A673 (cell line): ENCODE results near the gene GJB6. TPM values are rescaled to one million over a fixed set of nuclear protein-coding genes. Genes with fewer than 3 reads are reported as not detected.
A peak's percentile ranks its signal among the peaks of the same experiment; 100 is the strongest.

ENCODE experiments used
- BruUV-seq: library from RNA; stranded (reverse); fragments of 400-500 nt; replicated peaks from 2 replicates; lab custom pipeline; 2021; lab: Mats Ljungman, UMichigan
- CTCF ChIA-PET: fragments of 300-600 bp; sonication (Branson Sonifier 250); formaldehyde crosslinking; loops from one replicate; lab custom pipeline; 2022; ENCODE audit warnings: antibody characterized with exemption; lab: Charles Lee
- POLR2A ChIA-PET: fragments of 300-600 bp; sonication (Branson Sonifier 250); formaldehyde crosslinking; loops from one replicate; lab custom pipeline; 2022; ENCODE audit warnings: antibody characterized with exemption; ENCODE audit not compliant: low non-redundant PET; lab: Charles Lee
- DNase-seq: peaks from one replicate; pipeline ENCODE4 v3.0.0-alpha.2; 2015; ENCODE audit warnings: low spot score
- H3K27ac ChIP-seq: fragments of 200-600 bp; sonication (generic); 2 replicates; pipeline ENCODE4 v1.5.1; 2016; ENCODE audit warnings: mixed run types, low read depth, mild to moderate bottlenecking, mixed read lengths, antibody characterized with exemption, low read length; ENCODE audit not compliant: poor library complexity, severe bottlenecking
- H3K27me3 ChIP-seq: fragments of 200-600 bp; sonication (generic); replicated peaks from 2 replicates; pipeline ENCODE4 v1.6.1; 2017; ENCODE audit warnings: mixed run types, low read depth, mild to moderate bottlenecking, mixed read lengths, antibody characterized with exemption, low read length; ENCODE audit not compliant: insufficient read depth, poor library complexity
- H3K36me3 ChIP-seq: fragments of 200-600 bp; sonication (generic); 2 replicates; pipeline ENCODE4 v1.6.1; 2016; ENCODE audit warnings: mixed run types, mild to moderate bottlenecking, mixed read lengths, antibody characterized with exemption, low read length; ENCODE audit not compliant: insufficient read depth, poor library complexity, severe bottlenecking
- H3K4me1 ChIP-seq: fragments of 200-600 bp; sonication (generic); 2 replicates; pipeline ENCODE4 v1.6.1; 2017; ENCODE audit warnings: mixed run types, mild to moderate bottlenecking, mixed read lengths, antibody characterized with exemption, low read length; ENCODE audit not compliant: insufficient read depth, poor library complexity, severe bottlenecking
- H3K4me3 ChIP-seq: fragments of 200-600 bp; sonication (generic); 2 replicates; pipeline ENCODE4 v1.5.1; 2016; ENCODE audit warnings: low read depth, mixed run types, mild to moderate bottlenecking, mixed read lengths, low read length; ENCODE audit not compliant: poor library complexity, severe bottlenecking
- H3K9me3 ChIP-seq: fragments of 200-600 bp; sonication (generic); 2 replicates; pipeline ENCODE4 v1.6.1; 2016; ENCODE audit warnings: mixed run types, low read depth, mild to moderate bottlenecking, mixed read lengths, antibody characterized with exemption, low read length; ENCODE audit not compliant: poor library complexity, severe bottlenecking
- CTCF ChIP-seq: fragments of 300-800, 200-600 bp; sonication (generic); conservative IDR thresholded peaks from 2 replicates; pipeline ENCODE4 v1.5.1; 2017; ENCODE audit warnings: low read depth, mild to moderate bottlenecking, antibody characterized with exemption, low read length, moderate library complexity, mixed read lengths
- EZH2 ChIP-seq: fragments of 200-600 bp; sonication (generic); IDR thresholded peaks from 2 replicates; pipeline ENCODE4 v1.6.1; 2017; ENCODE audit warnings: borderline replicate concordance, low read depth, mild to moderate bottlenecking, mixed read lengths, antibody characterized with exemption, low read length; ENCODE audit not compliant: poor library complexity, severe bottlenecking
- intact Hi-C: fragments of 100-400 bp; cut with micrococcal nuclease; formaldehyde crosslinking; loops from one replicate; pipeline ENCODE4 v1.10.0; 2022; ENCODE audit not compliant: unreplicated experiment
- total RNA-seq: library from RNA; stranded (reverse); gene quantifications from 2 replicates; pipeline ENCODE4 v1.2.3, GENCODE V29; 2021

Gene GJB6
- total RNA-seq, 1 experiment from 2014 or later: not detected

- H3K27ac ChIP-seq: no peak within 1 kb of the TSS
- H3K4me3 ChIP-seq: peak within 1 kb of the TSS; percentile 54
- no TSS peak for BruUV-seq
- no peak for DNase-seq
- H3K36me3 ChIP-seq: no peaks in the 10 kb centered on the region
- TF ChIP-seq EZH2: no peak
- TF ChIP-seq CTCF: no peak
- peaks cover 12% of the 10 kb centered on the region for H3K4me1 ChIP-seq
- peaks cover 66% of the 10 kb centered on the region for H3K27me3 ChIP-seq
- POLR2A ChIA-PET: no interaction called here
- intact Hi-C loops: no loop called here
- CTCF ChIA-PET: no interaction called here
- H3K9me3 ChIP-seq: no peaks in the 10 kb centered on the region
These were observed 39.3 kb downstream of the GJB6 start, which contains the start of gene GJB2 for GRCh38 chr13:20192836-20193161. GJB2 (minus strand) TSS chr13:20192938; CDS start chr13:20189581, 3,357 bp downstream.

- Histone ChIP-seq H3K4me3 (peak overlapping the region; percentile 54), H3K27me3 (peaks cover 66% of the 10 kb centered on the region), H3K4me1 (peaks cover 12% of the 10 kb centered on the region), H3K9me3 (no peaks in the 10 kb centered on the region), H3K27ac (no peak overlapping the region), H3K36me3 (no peaks in the 10 kb centered on the region)
- ChIA-PET POLR2A (no interaction called here), CTCF (no interaction called here)
- no peak for DNase-seq
- TF ChIP-seq CTCF: no peak
- TF ChIP-seq EZH2: peak; percentile 47
- intact Hi-C loops: no loop called here
- BruUV-seq: no TSS peak
These were observed 39.8 kb downstream of the GJB6 start for GRCh38 chr13:20192158-20192835.

DNA sequence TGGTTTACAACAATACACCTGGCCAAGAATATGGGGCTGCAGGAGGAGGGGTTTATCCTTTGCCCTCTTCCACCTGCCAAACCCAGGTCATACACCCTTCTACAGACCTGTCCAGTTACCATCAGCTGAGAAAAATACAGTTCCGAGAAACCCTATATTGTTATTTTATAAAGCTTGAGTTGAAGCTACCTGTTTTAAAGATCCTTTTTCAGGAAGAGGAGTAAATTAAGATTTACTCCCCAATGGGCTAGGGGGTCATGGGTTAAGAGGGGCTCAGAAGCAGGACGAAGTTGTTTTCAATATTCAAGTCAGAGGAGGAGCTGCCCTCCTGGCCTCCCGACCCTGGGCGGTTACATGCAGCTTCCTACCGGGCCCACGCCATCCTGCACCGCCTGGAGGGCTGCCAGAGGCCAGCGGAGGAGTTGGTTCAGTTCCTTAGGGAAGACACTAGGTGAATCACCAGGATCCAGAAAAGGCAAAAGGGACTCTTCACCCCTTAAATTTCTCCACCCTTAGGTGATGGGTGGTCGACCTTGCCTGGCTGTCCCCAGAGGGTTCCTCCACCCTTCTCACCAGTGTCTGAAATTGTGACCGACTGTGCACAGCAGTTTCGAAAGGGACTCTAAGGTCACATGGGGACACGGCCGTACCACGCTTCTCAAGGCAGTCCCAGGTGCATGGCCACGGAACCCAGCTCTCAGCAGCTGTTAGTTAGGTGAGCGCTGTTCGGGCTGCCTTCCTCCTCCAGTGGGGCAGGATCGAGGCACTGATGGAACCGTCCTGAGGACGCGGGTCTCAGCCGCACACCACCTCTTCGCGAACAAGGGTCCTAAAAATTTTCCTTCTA is 40.6 kb downstream of the GJB6 start:
- Histone ChIP-seq H3K27me3 (peaks cover 59% of the 10 kb centered on the region), H3K4me1 (peaks cover 12% of the 10 kb centered on the region), H3K4me3 (peak overlapping the region; percentile 54), H3K9me3 (no peaks in the 10 kb centered on the region), H3K27ac (no peak overlapping the region), H3K36me3 (no peaks in the 10 kb centered on the region)
- BruUV-seq: no TSS peak
- no peak for TF ChIP-seq CTCF
- TF ChIP-seq EZH2: no peak
- CTCF ChIA-PET: no interaction called here
- no peak for DNase-seq
- intact Hi-C loops: no loop called here
- POLR2A ChIA-PET: no interaction called here
